GM19099 (cell line): ENCODE results near the gene TCF12.

Experiments
- POLR2A ChIP-seq: IDR thresholded peaks from 3 replicates; pipeline ENCODE4 v1.6.1; 2011; ENCODE audit warnings: low read depth; ENCODE audit not compliant: insufficient read length; ENCODE audit errors: extremely low read depth

The TCF12 gene

DNA sequence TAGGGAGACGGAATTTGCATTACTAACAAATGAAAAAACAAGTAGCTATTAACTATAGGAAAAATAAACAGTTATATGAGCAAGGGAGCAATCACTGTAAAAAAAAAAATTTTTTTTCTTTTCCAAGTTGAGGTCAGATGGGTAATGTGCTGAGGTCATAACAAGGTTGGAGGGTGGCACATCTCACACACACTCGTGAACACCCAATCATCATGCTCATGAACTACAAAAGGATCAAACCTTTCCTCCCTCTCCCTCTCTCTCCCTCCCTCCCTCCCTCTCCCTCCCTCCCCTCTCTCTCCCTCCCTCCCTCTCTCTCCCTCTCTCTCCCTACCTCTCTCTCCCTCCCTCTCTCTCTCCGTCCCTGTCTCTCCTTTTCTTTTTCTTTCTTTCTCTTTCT, 360.0 kb downstream of the TCF12 start:
- TF ChIP-seq POLR2A = no peak

GRCh38 chr15:57280464-57280863, 362.0 kb downstream of the TCF12 start:
- no peak for TF ChIP-seq POLR2A

- no peak for TF ChIP-seq POLR2A
Measured at GRCh38 chr15:57281321-57281720, 362.9 kb downstream of the TCF12 start.

DNA sequence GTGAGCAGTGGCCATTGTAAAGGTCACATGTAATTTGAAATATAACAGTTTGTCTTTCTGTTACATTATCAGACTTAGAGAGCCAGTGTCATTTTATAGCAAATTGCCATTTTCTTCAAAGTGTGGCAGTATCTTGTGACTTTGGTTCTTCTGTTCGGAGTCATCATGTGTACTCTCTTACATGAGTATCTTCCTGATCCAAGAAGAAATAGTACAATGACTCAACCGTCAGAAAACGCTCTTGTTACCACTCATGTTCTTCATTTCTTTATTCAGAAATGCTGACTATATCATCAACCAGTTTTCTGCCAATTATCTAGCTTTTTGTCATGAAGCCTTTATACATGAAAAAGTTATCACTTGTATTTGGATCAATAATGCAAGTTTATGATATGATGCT, 364.2 kb downstream of the TCF12 start:
- no peak for TF ChIP-seq POLR2A

DNA sequence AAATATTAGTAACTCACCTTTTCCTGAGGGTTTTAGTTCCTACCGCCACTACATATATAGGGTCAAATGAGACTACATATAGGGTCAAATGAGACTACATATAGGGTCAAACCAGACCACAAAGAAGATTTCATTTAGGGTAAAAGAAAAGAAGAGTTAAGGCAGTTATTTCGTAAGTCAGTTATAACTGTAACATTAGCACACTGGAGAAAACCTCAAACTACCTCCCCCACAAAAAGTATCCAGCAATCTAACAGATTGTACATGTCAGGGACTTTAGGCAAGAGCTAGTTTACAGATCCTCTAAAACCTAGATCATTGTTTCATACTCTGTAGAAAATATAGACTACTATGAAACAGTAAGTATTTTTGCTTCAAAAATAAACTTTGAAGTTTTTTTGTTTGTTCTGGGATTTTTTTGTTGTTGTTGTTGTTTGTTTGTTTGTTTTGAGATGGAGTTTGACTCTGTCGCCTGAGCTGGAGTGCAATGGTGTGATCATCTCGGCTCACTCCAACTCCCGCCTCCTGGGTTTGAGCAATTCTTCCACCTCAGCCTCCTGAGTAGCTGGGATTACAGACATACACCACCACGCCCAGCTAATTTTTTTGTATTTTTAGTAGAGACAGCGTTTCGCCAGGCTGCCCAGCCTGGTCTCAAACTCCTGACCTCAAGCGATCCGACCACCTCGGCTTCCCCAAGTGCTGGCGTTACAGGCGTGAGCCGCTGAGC, 365.5 kb downstream of the TCF12 start:
- TF ChIP-seq POLR2A = no peak

DNA sequence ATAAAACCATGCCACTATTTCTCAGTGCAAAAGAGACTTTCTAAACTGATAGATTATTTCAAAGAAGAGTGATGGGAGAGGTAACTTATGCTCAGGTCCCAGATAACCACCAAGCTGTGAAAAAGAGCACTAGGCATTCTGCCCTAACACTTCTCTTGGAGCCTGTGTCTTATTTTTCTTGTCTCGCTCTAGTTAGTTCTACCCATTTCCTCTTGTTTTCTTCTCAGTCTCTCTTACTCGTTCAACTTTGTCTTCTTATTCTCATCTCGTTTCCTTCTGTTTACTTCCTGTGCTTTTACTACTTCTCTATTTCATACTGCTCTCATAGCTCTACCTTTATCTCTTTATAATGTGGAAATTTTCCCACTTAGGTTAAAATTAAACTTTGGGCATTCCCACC, 366.1 kb downstream of the TCF12 start:
- no peak for TF ChIP-seq POLR2A

DNA sequence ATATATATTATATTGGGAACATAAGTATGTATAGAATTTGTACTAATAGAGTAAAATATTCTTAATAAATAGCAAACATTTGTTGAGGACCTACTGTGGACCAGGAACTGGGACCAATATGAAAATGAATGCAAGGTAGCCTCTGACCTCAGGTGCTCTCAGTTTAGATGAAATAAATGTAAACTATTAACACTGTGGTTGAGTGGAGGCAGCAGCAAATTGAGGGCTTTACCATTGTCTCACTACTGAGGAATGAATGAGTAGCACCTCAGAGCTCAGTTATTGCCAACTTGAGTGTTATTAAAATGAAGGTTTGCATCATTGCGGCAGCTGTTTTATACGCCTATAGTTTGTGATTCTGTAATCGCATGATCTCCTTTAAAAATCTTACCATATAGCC, 366.9 kb downstream of the TCF12 start:
- no peak for TF ChIP-seq POLR2A

DNA sequence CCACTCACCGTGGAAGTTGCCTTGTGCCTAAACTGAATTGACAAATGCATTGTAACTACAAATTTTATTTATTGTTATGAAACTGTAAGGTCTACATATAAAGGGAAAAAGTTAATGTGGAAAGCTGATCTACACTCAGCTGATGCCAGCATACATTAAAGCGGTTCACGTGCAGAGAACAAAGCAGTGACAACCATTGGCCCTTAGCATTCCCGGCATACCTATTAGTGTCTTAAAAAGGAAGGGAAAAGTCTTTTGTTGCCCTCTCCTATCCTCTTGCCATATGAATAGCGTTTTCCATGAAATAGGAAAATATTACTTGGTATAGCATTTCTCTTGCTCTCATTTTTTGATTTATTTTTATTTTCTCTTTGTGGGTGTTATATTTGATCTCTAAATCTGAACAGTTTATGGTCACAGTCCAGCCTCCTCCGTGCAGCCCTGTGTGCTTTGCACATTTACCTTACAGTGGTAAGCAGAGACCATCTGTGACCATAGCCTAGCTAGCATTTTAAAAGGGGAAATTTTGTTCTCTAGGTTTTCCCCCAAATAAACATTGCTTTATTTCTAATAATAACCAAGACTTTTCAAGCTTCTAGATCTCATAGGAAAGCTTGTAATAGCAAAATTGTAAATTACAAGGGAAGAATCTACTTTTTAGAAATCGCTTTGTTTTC, 368.1 kb downstream of the TCF12 start:
- TF ChIP-seq POLR2A = no peak

GRCh38 chr15:57287123-57287521, 368.7 kb downstream of the TCF12 start:
- no peak for TF ChIP-seq POLR2A

- no peak for TF ChIP-seq POLR2A
Measured at GRCh38 chr15:57288926-57289580, 370.6 kb downstream of the TCF12 start.

- no peak for TF ChIP-seq POLR2A
Measured at GRCh38 chr15:57290187-57290586, 371.7 kb downstream of the TCF12 start.

- TF ChIP-seq POLR2A = no peak
Measured at GRCh38 chr15:57290826-57291225, 372.4 kb downstream of the TCF12 start.

DNA sequence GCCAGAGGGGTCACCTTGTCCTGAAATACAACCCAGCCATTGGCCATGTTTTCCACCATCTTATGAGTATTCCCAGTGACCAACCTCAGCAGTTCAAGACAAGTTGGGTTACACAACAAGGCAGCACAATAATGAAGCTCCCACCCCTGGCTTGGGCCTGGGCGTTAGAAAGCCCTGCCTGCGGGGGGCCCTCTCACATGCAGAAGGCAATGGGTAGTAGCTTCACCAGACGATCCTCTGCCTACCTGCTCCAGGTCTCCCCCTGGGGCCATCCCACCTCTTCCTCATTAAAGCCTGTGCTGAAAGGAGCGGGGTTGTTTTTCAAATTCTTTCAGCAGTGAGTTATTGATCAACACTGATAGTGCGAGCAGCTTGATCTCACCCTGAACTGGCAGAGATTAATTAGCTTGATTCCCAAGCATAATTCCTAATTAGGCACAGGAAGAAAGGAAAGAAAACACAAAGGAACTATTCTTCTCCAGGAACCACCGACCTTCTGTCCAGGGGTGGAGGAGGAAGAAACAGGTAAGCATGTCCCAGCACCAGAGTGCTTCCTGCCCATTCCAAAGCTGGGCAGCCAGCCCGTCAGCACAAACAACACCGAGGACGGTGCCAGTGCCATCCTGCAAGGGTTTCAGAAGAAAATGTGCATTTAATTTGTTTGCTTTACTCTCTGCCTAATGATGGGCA, 378.2 kb downstream of the TCF12 start:
- no peak for TF ChIP-seq POLR2A

GRCh38 chr15:57297163-57297593, 378.7 kb downstream of the TCF12 start:
- no peak for TF ChIP-seq POLR2A

DNA sequence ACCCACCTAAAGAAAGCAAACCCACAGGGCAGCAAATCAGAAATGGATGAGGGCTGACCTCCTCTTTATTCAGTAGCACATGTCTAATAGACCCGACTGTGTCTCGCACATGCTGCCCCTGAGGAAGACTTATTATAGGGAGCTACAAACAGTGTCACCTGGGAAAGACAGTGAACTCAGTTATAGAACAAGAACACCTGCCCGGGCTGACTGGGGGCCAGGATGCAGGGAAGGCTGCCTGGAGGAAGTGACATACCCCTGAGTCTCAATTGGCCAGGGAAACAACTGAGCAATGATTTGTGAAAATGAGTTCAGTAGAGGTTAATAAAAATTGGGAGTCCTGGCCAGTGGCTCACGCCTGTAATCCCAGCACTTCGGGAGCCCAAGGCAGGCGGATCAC, 379.2 kb downstream of the TCF12 start:
- no peak for TF ChIP-seq POLR2A

- no peak for TF ChIP-seq POLR2A
Measured at GRCh38 chr15:57298204-57298603, 379.8 kb downstream of the TCF12 start.

- TF ChIP-seq POLR2A = no peak
Measured at GRCh38 chr15:57298843-57299550, 380.6 kb downstream of the TCF12 start.
